ENCODE data around the gene PPM1L. TPM values are rescaled to one million over a fixed set of nuclear protein-coding genes. Genes with fewer than 3 reads are reported as not detected.

The PPM1L gene
- total and polyA plus RNA-seq, 2 of the 13 experiments (the other 11 are each of a cell fraction or from before 2014, with no cell fraction given), result 0.22 to 1.4 TPM

- H3K4me3 ChIP-seq (replicated peaks in 1 of 3; ENCODE audit: insufficient read depth in 1 of 3, low read depth in 2 of 3, low read length in 3 of 3), result no peak overlapping the region
- H4K20me1 ChIP-seq (ENCODE audit: insufficient read depth, low read length), result no peaks in the 10 kb centered on the region
- ATAC-seq (no peak), DNase-seq (ENCODE audit: low spot score) (no peak), FAIRE-seq (no peak)
- H3K79me2 ChIP-seq (ENCODE audit: insufficient read depth, low read length), result no peaks in the 10 kb centered on the region
- no peaks in the 10 kb centered on the region for H3K4me1 ChIP-seq (ENCODE audit: insufficient read depth, low read length)
- no peak overlapping the region for H3K4me2 ChIP-seq (ENCODE audit: low read depth, low read length)
- no peak overlapping the region for H2AFZ ChIP-seq (ENCODE audit: low read length)
- intact Hi-C loops (cut with micrococcal nuclease; ENCODE audit: unreplicated experiment), result no loop called here
- TF ChIP-seq KAT2B (IDR thresholded peaks at IDR 0.05; ENCODE audit: borderline replicate concordance, low read depth, low read length) (no peak), ZMAT5 (CRISPR knock-in tag; IDR thresholded peaks at IDR 0.05; ENCODE audit: borderline replicate concordance, low read depth) (no peak), MAFG (CRISPR knock-in tag; IDR thresholded peaks at IDR 0.05) (no peak), RBAK (CRISPR knock-in tag; IDR thresholded peaks at IDR 0.05) (no peak), TAF1 (CRISPR knock-in tag; IDR thresholded peaks at IDR 0.05) (no peak), ZNF331 (CRISPR knock-in tag; IDR thresholded peaks at IDR 0.05) (no peak), TCF12 (IDR thresholded peaks at IDR 0.05) (no peak), TCF12 (CRISPR knock-in tag; IDR thresholded peaks at IDR 0.05) (no peak)
- TF ChIP-seq, protein P1, sequence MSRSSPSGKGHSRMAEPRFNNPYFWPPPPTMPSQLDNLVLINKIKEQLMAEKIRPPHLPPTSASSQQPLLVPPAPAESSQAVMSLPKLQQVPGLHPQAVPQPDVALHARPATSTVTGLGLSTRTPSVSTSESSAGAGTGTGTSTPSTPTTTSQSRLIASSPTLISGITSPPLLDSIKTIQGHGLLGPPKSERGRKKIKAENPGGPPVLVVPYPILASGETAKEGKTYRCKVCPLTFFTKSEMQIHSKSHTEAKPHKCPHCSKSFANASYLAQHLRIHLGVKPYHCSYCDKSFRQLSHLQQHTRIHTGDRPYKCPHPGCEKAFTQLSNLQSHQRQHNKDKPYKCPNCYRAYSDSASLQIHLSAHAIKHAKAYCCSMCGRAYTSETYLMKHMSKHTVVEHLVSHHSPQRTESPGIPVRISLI (CRISPR knock-in tag; IDR thresholded peaks at IDR 0.05; ENCODE audit: borderline replicate concordance), result no peak
- TF ChIP-seq, protein P2, sequence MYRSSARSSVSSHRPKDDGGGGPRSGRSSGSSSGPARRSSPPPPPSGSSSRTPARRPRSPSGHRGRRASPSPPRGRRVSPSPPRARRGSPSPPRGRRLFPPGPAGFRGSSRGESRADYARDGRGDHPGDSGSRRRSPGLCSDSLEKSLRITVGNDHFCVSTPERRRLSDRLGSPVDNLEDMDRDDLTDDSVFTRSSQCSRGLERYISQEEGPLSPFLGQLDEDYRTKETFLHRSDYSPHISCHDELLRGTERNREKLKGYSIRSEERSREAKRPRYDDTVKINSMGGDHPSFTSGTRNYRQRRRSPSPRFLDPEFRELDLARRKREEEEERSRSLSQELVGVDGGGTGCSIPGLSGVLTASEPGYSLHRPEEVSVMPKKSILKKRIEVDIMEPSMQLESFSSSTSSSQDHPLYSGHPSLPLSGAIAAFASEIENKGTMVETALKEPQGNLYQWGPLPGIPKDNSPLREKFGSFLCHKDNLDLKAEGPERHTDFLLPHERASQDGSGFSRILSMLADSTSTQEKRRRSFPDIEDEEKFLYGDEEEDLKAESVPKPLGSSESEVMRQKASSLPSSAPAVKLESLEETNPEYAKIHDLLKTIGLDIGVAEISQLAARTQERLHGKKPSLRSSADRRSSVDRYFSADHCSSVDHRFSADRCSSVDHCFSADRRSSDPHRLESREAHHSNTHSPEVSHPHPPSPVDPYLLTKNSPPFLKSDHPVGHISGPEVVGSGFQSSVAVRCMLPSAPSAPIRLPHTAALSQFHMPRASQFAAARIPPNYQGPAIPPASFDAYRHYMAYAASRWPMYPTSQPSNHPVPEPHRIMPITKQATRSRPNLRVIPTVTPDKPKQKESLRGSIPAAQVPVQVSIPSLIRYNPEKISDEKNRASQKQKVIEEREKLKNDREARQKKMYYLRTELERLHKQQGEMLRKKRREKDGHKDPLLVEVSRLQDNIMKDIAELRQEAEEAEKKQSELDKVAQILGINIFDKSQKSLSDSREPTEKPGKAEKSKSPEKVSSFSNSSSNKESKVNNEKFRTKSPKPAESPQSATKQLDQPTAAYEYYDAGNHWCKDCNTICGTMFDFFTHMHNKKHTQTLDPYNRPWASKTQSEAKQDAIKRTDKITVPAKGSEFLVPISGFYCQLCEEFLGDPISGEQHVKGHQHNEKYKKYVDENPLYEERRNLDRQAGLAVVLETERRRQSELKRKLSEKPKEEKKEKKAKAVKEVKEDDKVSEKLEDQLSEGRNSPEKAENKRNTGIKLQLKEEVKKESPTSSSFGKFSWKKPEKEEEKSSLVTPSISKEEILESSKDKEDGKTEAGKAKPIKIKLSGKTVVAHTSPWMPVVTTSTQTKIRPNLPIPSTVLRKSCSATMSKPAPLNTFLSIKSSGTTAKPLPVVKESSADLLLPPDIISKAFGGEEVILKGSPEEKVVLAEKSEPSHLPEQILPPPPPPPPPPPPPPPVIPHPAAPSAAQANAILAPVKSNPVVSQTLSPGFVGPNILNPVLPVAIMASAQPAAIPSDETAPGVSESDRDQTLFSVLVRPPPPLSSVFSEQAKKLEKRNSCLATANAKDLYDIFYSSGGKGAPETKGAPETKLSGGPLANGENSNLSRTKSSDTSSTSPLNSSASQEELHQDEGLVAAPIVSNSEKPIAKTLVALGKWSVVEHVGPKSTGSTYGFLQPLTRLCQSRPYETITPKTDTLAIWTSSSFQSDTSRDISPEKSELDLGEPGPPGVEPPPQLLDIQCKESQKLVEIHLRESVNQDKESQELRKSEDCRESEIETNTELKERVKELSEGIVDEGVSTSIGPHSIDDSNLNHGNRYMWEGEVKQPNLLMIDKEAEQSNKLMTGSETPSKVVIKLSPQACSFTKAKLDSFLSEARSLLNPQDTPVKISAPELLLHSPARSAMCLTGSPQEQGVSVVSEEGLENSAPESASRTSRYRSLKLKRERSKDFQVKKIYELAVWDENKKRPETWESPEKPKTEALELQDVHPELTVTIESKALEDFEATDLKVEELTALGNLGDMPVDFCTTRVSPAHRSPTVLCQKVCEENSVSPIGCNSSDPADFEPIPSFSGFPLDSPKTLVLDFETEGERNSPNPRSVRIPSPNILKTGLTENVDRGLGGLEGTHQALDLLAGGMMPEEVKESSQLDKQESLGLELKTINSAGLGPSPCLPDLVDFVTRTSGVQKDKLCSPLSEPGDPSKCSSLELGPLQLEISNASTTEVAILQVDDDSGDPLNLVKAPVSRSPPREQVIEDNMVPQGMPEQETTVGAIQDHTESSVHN (CRISPR knock-in tag; IDR thresholded peaks at IDR 0.05), result no peak
- POLR2A ChIA-PET, result no interaction called here
- in situ Hi-C loops (cut with HindIII; ENCODE audit: extremely low pct_ligation_motif_present, low pct_unique_long_range_greater_than_20kb), result no loop called here
- 29% methylated on average over 3 of the region's 3 CpGs for WGBS (ENCODE audit: low lambda C conversion rate)
- BruUV-seq (replicated peaks), result no TSS peak
- H3K9me3 ChIP-seq (ENCODE audit: low read length), result peaks cover 17% of the 10 kb centered on the region; the same call in 1 of the 2 replicates
- no peaks in the 10 kb centered on the region for H3K36me3 ChIP-seq (replicated peaks in 1 of 2; ENCODE audit: control insufficient read depth in 1 of 2, insufficient read depth in 2 of 2, low read length in 2 of 2)
- CTCF ChIA-PET (ENCODE audit: low intra/inter-chr PET ratio, low total read pairs), result no interaction called here
- H3K9ac ChIP-seq (ENCODE audit: insufficient read depth, low read depth, low read length), result no peak overlapping the region
- no peak overlapping the region for H3K27ac ChIP-seq (ENCODE audit: extremely low read length, insufficient read depth, low read length)
- no peaks in the 10 kb centered on the region for H3K27me3 ChIP-seq (ENCODE audit: control insufficient read depth in 1 of 2, insufficient read depth in 2 of 2, low read length in 2 of 2)
Measured at GRCh38 chr3:160981217-160981938, 225.3 kb downstream of the PPM1L start.

Data from HepG2 (cell line).